ENCODE data around the gene CCDC39.

The CCDC39 gene

GRCh38 chr3:180601688-180602666 is 77.3 kb downstream of the CCDC39 start, which contains the start of gene TTC14:
Gene TTC14 (plus strand): TSS chr3:180602163. CDS start chr3:180602262, 99 bp downstream.
- TF ChIP-seq, protein P1, sequence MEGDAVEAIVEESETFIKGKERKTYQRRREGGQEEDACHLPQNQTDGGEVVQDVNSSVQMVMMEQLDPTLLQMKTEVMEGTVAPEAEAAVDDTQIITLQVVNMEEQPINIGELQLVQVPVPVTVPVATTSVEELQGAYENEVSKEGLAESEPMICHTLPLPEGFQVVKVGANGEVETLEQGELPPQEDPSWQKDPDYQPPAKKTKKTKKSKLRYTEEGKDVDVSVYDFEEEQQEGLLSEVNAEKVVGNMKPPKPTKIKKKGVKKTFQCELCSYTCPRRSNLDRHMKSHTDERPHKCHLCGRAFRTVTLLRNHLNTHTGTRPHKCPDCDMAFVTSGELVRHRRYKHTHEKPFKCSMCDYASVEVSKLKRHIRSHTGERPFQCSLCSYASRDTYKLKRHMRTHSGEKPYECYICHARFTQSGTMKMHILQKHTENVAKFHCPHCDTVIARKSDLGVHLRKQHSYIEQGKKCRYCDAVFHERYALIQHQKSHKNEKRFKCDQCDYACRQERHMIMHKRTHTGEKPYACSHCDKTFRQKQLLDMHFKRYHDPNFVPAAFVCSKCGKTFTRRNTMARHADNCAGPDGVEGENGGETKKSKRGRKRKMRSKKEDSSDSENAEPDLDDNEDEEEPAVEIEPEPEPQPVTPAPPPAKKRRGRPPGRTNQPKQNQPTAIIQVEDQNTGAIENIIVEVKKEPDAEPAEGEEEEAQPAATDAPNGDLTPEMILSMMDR (IDR thresholded peaks at IDR 0.05; ENCODE audit: borderline replicate concordance, extremely low read depth, low read length, poor library complexity, severe bottlenecking), result peak; percentile 30
- no peak for TF ChIP-seq EZH2 (IDR thresholded peaks at IDR 0.05; ENCODE audit: borderline replicate concordance, low read depth, low read length, severe bottlenecking)
- Histone ChIP-seq H3K79me2 (ENCODE audit: insufficient read depth, low read length) (no peaks in the 10 kb centered on the region), H3K4me3 (ENCODE audit: low read depth in 1 of 2, low read length in 2 of 2) (peak within 1 kb of the TSS; percentile 18 to 60; a peak in 3 of 4 replicates), H3K27me3 (ENCODE audit: insufficient read depth, low read length, poor library complexity) (peaks cover 10% of the 10 kb centered on the region), H3K4me1 (ENCODE audit: insufficient read depth, low read length) (peaks cover 20% of the 10 kb centered on the region), H3K36me3 (ENCODE audit: insufficient read depth, low read length) (no peaks in the 10 kb centered on the region), H2AFZ (ENCODE audit: low read depth, low read length) (peak within 1 kb of the TSS; percentile 77), H3K9me3 (ENCODE audit: insufficient read depth, low read length, severe bottlenecking) (no peaks in the 10 kb centered on the region), H4K20me1 (ENCODE audit: insufficient read depth, low read length) (no peaks in the 10 kb centered on the region), H3K4me2 (ENCODE audit: insufficient read depth, low read length) (peak within 1 kb of the TSS; percentile 66), H3K27ac (ENCODE audit: low read length) (peak within 1 kb of the TSS; percentile 50), H3K9ac (ENCODE audit: low read depth, low read length) (peak within 1 kb of the TSS; percentile 48)
- peak; percentile 59 for DNase-seq
- ATAC-seq (ENCODE audit: insufficient read depth, low read depth), result peak; percentile 89

- H3K4me2 ChIP-seq (ENCODE audit: insufficient read depth, low read length), result no peak overlapping the region
- no peak for TF ChIP-seq EZH2 (IDR thresholded peaks at IDR 0.05; ENCODE audit: borderline replicate concordance, low read depth, low read length, severe bottlenecking)
- TF ChIP-seq, protein P1 (IDR thresholded peaks at IDR 0.05; ENCODE audit: borderline replicate concordance, extremely low read depth, low read length, poor library complexity, severe bottlenecking), result no peak
- peaks cover 10% of the 10 kb centered on the region for H3K27me3 ChIP-seq (ENCODE audit: insufficient read depth, low read length, poor library complexity)
- no peak overlapping the region for H3K27ac ChIP-seq (ENCODE audit: low read length)
- H3K4me3 ChIP-seq (ENCODE audit: low read depth in 1 of 2, low read length in 2 of 2), result no peak overlapping the region
- H3K9me3 ChIP-seq (ENCODE audit: insufficient read depth, low read length, severe bottlenecking), result no peaks in the 10 kb centered on the region
- H3K4me1 ChIP-seq (ENCODE audit: insufficient read depth, low read length), result peaks cover 20% of the 10 kb centered on the region
- no peaks in the 10 kb centered on the region for H3K79me2 ChIP-seq (ENCODE audit: insufficient read depth, low read length)
- H3K36me3 ChIP-seq (ENCODE audit: insufficient read depth, low read length), result no peaks in the 10 kb centered on the region
- no peaks in the 10 kb centered on the region for H4K20me1 ChIP-seq (ENCODE audit: insufficient read depth, low read length)
- no peak overlapping the region for H2AFZ ChIP-seq (ENCODE audit: low read depth, low read length)
- ATAC-seq (ENCODE audit: insufficient read depth, low read depth) (no peak), DNase-seq (no peak)
- no peak overlapping the region for H3K9ac ChIP-seq (ENCODE audit: low read depth, low read length)
Observed at GRCh38 chr3:180600473-180600872, 78.8 kb downstream of the CCDC39 start.

DNA sequence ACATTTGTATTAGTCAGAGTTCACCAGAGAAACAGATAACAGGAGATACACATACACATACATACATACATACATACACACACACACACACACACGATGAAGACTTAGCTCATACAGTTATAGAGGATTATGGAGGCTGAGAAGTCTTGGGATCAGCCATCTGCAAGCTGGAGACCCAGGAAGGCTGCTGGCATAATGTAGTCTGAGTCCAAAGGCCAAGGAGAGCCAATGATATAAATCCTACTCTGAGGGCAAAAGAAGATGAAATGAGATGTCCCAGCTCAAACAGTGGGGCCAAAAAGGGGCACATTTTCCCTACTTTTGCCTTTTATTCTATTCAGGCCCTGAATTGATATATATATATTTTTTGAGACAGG is 83.7 kb downstream of the CCDC39 start:
- H3K4me1 ChIP-seq (ENCODE audit: insufficient read depth, low read length), result no peaks in the 10 kb centered on the region
- H3K9me3 ChIP-seq (ENCODE audit: insufficient read depth, low read length, severe bottlenecking), result no peaks in the 10 kb centered on the region
- no peaks in the 10 kb centered on the region for H3K36me3 ChIP-seq (ENCODE audit: insufficient read depth, low read length)
- H3K79me2 ChIP-seq (ENCODE audit: insufficient read depth, low read length), result no peaks in the 10 kb centered on the region
- no peak overlapping the region for H3K4me2 ChIP-seq (ENCODE audit: insufficient read depth, low read length)
- no peak overlapping the region for H2AFZ ChIP-seq (ENCODE audit: low read depth, low read length)
- H3K27me3 ChIP-seq (ENCODE audit: insufficient read depth, low read length, poor library complexity), result no peaks in the 10 kb centered on the region
- no peak overlapping the region for H3K27ac ChIP-seq (ENCODE audit: low read length)
- H4K20me1 ChIP-seq (ENCODE audit: insufficient read depth, low read length), result no peaks in the 10 kb centered on the region
- TF ChIP-seq, protein P1 (IDR thresholded peaks at IDR 0.05; ENCODE audit: borderline replicate concordance, extremely low read depth, low read length, poor library complexity, severe bottlenecking), result no peak
- no peak for TF ChIP-seq EZH2 (IDR thresholded peaks at IDR 0.05; ENCODE audit: borderline replicate concordance, low read depth, low read length, severe bottlenecking)
- no peak overlapping the region for H3K9ac ChIP-seq (ENCODE audit: low read depth, low read length)
- DNase-seq (no peak), ATAC-seq (ENCODE audit: insufficient read depth, low read depth) (no peak)
- H3K4me3 ChIP-seq (ENCODE audit: low read depth in 1 of 2, low read length in 2 of 2), result no peak overlapping the region

Measured in DND-41 (cell line).